Gastroesophageal sphincter (tissue), 4 donors: ENCODE measurements around the gene MBOAT2. TPM values are rescaled to one million over a fixed set of nuclear protein-coding genes. Genes with fewer than 3 reads are reported as not detected.

Source experiments
- ATAC-seq: fragments of 150-250 bp; one replicate; pipeline ENCODE4 v1.9.1; 2016; ENCODE audit warnings: mild to moderate bottlenecking, moderate library complexity
- H3K27ac ChIP-seq, 4 donors: fragments of 200-600 bp; sonication (generic) in 3 of 4; 1 replicate in 3 of 4; 2 replicates in 1 of 4; pipeline ENCODE4 v1.5.1; 2016 to 2019
- H3K27me3 ChIP-seq: fragments of 200-600 bp; sonication (generic); one replicate; pipeline ENCODE4 v1.5.1; 2019
- H3K36me3 ChIP-seq, 2 donors: fragments of 200-600 bp; sonication (generic); one replicate each; pipeline ENCODE4 v1.5.1; 2019; ENCODE audit warnings: control low read depth in 1 of 2
- H3K4me1 ChIP-seq, 3 donors: fragments of 200-600 bp; sonication (generic); 1 replicate in 2 of 3; 2 replicates in 1 of 3; pipeline ENCODE4 v1.5.1; 2016 to 2019; ENCODE audit warnings: control low read depth in 2 of 3
- H3K4me3 ChIP-seq, 2 donors: fragments of 200-600 bp; sonication (generic); one replicate each; pipeline ENCODE4 v1.5.1; 2019; ENCODE audit warnings: mild to moderate bottlenecking in 1 of 2, moderate library complexity in 1 of 2
- H3K9me3 ChIP-seq, 3 donors: fragments of 200-600 bp; sonication (generic); one replicate each; pipeline ENCODE4 v1.5.1; 2017 to 2019; ENCODE audit warnings: control low read depth in 2 of 3
- CTCF ChIP-seq, 4 experiments: fragments of 200-600 bp in 2 of 4; fragments of 450-650 bp in 2 of 4; sonication (generic) in 1 of 4; IDR thresholded peaks; one replicate each; pipeline ENCODE4 v1.5.1; 2017 to 2019; ENCODE audit warnings: antibody characterized with exemption in 4 of 4, mild to moderate bottlenecking in 2 of 4, moderate library complexity in 2 of 4
- EP300 ChIP-seq: sonication (generic); formaldehyde crosslinking; IDR thresholded peaks from one replicate; pipeline ENCODE4 v1.6.1; 2017; ENCODE audit warnings: antibody characterized with exemption, mild to moderate bottlenecking
- POLR2A ChIP-seq, 2 donors: fragments of 450-650 bp; IDR thresholded peaks; one replicate each; pipeline ENCODE4 v1.6.1; 2017; ENCODE audit warnings: antibody characterized with exemption in 2 of 2, mild to moderate bottlenecking in 2 of 2, moderate library complexity in 1 of 2
- POLR2AphosphoS5 ChIP-seq: sonication (generic); formaldehyde crosslinking; IDR thresholded peaks from one replicate; pipeline ENCODE4 v1.6.1; 2017; ENCODE audit warnings: antibody characterized with exemption
- WGBS, 2 donors: methylation state at CpG; one replicate each; pipeline ENCODE4 v1.1.5; 2018; ENCODE audit warnings: low coverage in 1 of 2; 5-methylcytosine and 5-hydroxymethylcytosine counted together
- total RNA-seq, 4 donors: library from RNA; depleted of rRNA; stranded (reverse); fragments of >200 nt; gene quantifications; one replicate each; pipeline ENCODE4 v1.1.0, GENCODE V29; 2016

Gene MBOAT2
- total RNA-seq, 4 donors from 2014 or later: 21.0 to 27.0 (median 23.5) TPM

GRCh38 chr2:8927510-8928455 lies 75.7 kb downstream of the MBOAT2 start:
- TF ChIP-seq POLR2A (IDR thresholded peaks at IDR 0.05) (no peak), CTCF (IDR thresholded peaks at IDR 0.05) (no peak), EP300 (no peak), POLR2AphosphoS5 (no peak)
- no peak for ATAC-seq
- Histone ChIP-seq H3K36me3 (peaks cover 0 to 8% of the 10 kb centered on the region in 2 donors), H3K4me3 (no peak overlapping the region), H3K4me1 (no peaks in the 10 kb centered on the region), H3K27ac (no peak overlapping the region), H3K9me3 (no peaks in the 10 kb centered on the region), H3K27me3 (no peaks in the 10 kb centered on the region)
- 77 to 96% methylated on average over 9 to 14 of the region's 17 CpGs for WGBS, 2 donors

- 80% methylated on average over 6 to 8 of the region's 8 CpGs for WGBS, 2 donors
- Histone ChIP-seq H3K9me3 (no peaks in the 10 kb centered on the region), H3K4me3 (no peak overlapping the region), H3K4me1 (no peaks in the 10 kb centered on the region), H3K27me3 (no peaks in the 10 kb centered on the region), H3K36me3 (peaks cover 0 to 8% of the 10 kb centered on the region in 2 donors), H3K27ac (no peak overlapping the region)
- TF ChIP-seq EP300 (no peak), POLR2A (IDR thresholded peaks at IDR 0.05) (no peak), CTCF (IDR thresholded peaks at IDR 0.05) (no peak), POLR2AphosphoS5 (no peak)
- no peak for ATAC-seq
These were observed 77.1 kb downstream of the MBOAT2 start for GRCh38 chr2:8926356-8926755.

GRCh38 chr2:8925411-8925810 lies 78.1 kb downstream of the MBOAT2 start:
- 83 to 87% methylated on average over 2 of the region's 2 CpGs for WGBS, 2 donors

GRCh38 chr2:8923183-8923582 lies 80.3 kb downstream of the MBOAT2 start:
- Histone ChIP-seq H3K9me3 (no peaks in the 10 kb centered on the region), H3K27ac (no peak overlapping the region), H3K4me3 (no peak overlapping the region), H3K36me3 (peaks cover 0 to 8% of the 10 kb centered on the region in 2 donors), H3K27me3 (no peaks in the 10 kb centered on the region), H3K4me1 (no peaks in the 10 kb centered on the region)
- no peak for ATAC-seq
- WGBS, 2 donors: 83 to 100% methylated on average over 1 of the region's 1 CpG
- TF ChIP-seq EP300 (no peak), POLR2A (IDR thresholded peaks at IDR 0.05) (no peak), POLR2AphosphoS5 (no peak), CTCF (IDR thresholded peaks at IDR 0.05) (no peak)

More at GRCh38 chr2:8925411-8925810, 78.1 kb downstream of the MBOAT2 start:
- H3K36me3 ChIP-seq: peaks cover 0 to 8% of the 10 kb centered on the region in 2 donors
- no peak overlapping the region for H3K27ac ChIP-seq
- no peaks in the 10 kb centered on the region for H3K27me3 ChIP-seq
- H3K4me3 ChIP-seq: no peak overlapping the region
- no peaks in the 10 kb centered on the region for H3K4me1 ChIP-seq
- TF ChIP-seq CTCF (IDR thresholded peaks at IDR 0.05) (no peak), EP300 (no peak), POLR2AphosphoS5 (no peak), POLR2A (IDR thresholded peaks at IDR 0.05) (no peak)
- no peak for ATAC-seq
- H3K9me3 ChIP-seq: no peaks in the 10 kb centered on the region

- H3K4me1 ChIP-seq: no peaks in the 10 kb centered on the region
- H3K27me3 ChIP-seq: no peaks in the 10 kb centered on the region
- WGBS, 2 donors: 49 to 97% methylated on average over 2 to 3 of the region's 3 CpGs
- no peaks in the 10 kb centered on the region for H3K9me3 ChIP-seq
- H3K36me3 ChIP-seq: peaks cover 0 to 8% of the 10 kb centered on the region in 2 donors
- no peak for ATAC-seq
- TF ChIP-seq EP300 (no peak), POLR2A (IDR thresholded peaks at IDR 0.05) (no peak), CTCF (IDR thresholded peaks at IDR 0.05) (no peak)
- H3K4me3 ChIP-seq: no peak overlapping the region
- no peak overlapping the region for H3K27ac ChIP-seq
These were observed 81.1 kb downstream of the MBOAT2 start for GRCh38 chr2:8922431-8922830.
